ENCODE data around the gene ANKS1B.
A peak's percentile ranks its signal among the peaks of the same experiment; 100 is the strongest.

DNA sequence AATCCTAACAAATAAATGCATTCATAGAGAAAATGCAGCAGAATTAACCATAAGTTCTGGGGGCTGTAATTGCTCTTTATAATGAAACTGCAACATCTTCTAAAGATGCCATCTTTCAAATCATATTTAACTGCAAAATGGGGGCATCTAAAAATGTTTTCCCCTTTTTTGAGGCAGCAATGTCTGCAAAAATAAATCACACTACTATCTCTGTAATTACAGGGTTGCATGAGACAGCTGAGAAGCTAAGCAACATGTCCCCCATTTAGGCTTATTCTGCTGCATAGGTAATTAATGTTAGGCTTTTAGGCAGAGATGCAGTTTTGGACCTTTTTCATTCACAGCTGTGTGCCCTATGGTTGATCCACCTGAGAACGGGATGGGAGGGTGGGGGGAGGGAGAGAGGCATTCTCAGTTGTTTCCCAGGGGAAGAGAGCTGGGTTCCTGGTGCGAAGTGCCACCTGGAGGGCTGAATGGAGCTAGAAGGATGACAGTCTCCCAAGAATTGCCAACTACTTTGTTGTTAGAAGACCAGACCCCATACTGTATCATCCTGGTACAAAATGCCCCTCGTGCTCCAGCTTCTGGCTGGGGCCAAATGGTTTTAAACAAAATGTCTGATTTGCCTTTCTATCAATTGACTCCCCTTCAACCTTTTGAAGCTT lies 1185.5 kb downstream of the ANKS1B start:
- TF ChIP-seq JUND (IDR thresholded peaks at IDR 0.05) = no peak
- peak in 1 of 3 experiments; percentile 13; a peak in 1 of 6 replicates for TF ChIP-seq CTCF (IDR thresholded peaks at IDR 0.05 in 2 of 3, conservative IDR thresholded peaks at IDR 0.05 in 1 of 3; ENCODE audit: borderline replicate concordance in 1 of 3, insufficient read depth in 1 of 3, low read depth in 2 of 3, low read length in 2 of 3)
- TF ChIP-seq POLR2A (IDR thresholded peaks at IDR 0.05; ENCODE audit: borderline replicate concordance, extremely low read depth, insufficient read depth, insufficient read length) = no peak
- no peak for TF ChIP-seq EZH2 (IDR thresholded peaks at IDR 0.05)
- TF ChIP-seq MAX (IDR thresholded peaks at IDR 0.05) = no peak
- TF ChIP-seq YY1 (IDR thresholded peaks at IDR 0.05; ENCODE audit: extremely low read depth, insufficient replicate concordance, low read depth, low read length) = no peak
- TF ChIP-seq ELF1 (IDR thresholded peaks at IDR 0.05; ENCODE audit: borderline replicate concordance, low read depth) = no peak
- no peak for TF ChIP-seq SRF (IDR thresholded peaks at IDR 0.05; ENCODE audit: low read depth)
- peak; percentile 16; the same call in 1 of the 2 replicates for TF ChIP-seq RAD21 (IDR thresholded peaks at IDR 0.05; ENCODE audit: low read depth)
- TF ChIP-seq EZH2phosphoT487 (IDR thresholded peaks at IDR 0.05; ENCODE audit: borderline replicate concordance) = no peak
- no peak for TF ChIP-seq ZNF274 (IDR thresholded peaks at IDR 0.05; ENCODE audit: low read depth, low read length)

All from HCT116 (cell line).